HEK293 (cell line): Measurements from ENCODE around the gene NOXO1.
A peak's percentile ranks its signal among the peaks of the same experiment; 100 is the strongest.

Experiments used
- HOXA7 ChIP-seq: sonication (generic); formaldehyde crosslinking; IDR thresholded peaks from 2 replicates; pipeline ENCODE4 v1.8.1; 2022; ENCODE audit warnings: missing genetic modification reagents, borderline replicate concordance
- SETDB1 ChIP-seq: IDR thresholded peaks from one replicate; pipeline ENCODE4 v1.6.1; 2017; ENCODE audit warnings: mild to moderate bottlenecking, low read length, moderate library complexity, mixed read lengths; ENCODE audit not compliant: insufficient read length
- ZBTB17 ChIP-seq: fragments of 450-650 bp; formaldehyde crosslinking; IDR thresholded peaks from 2 replicates; pipeline ENCODE4 v1.5.1; 2016; ENCODE audit warnings: missing biosample characterization, missing genetic modification characterization
- ZNF10 ChIP-seq: fragments of 450-650 bp; formaldehyde crosslinking; IDR thresholded peaks from 2 replicates; pipeline ENCODE4 v1.5.1; 2017; ENCODE audit warnings: missing biosample characterization, missing genetic modification characterization
- ZNF223 ChIP-seq: fragments of 450-650 bp; formaldehyde crosslinking; IDR thresholded peaks from 2 replicates; pipeline ENCODE4 v1.5.1; 2016; ENCODE audit warnings: missing biosample characterization, missing genetic modification characterization
- ZNF23 ChIP-seq: fragments of 450-650 bp; formaldehyde crosslinking; IDR thresholded peaks from 2 replicates; pipeline ENCODE4 v1.5.1; 2016; ENCODE audit warnings: missing biosample characterization, missing genetic modification characterization, borderline replicate concordance
- ZNF274 ChIP-seq, 2 experiments: fragments of 200-500 bp in 1 of 2; fragments of 450-650 bp in 1 of 2; sonication (Bioruptor generic) in 1 of 2; formaldehyde crosslinking in 1 of 2; IDR thresholded peaks; 2 replicates each; pipeline versions ENCODE4 v1.5.1 to v1.6.1; 2014 to 2016; ENCODE audit warnings: borderline replicate concordance in 1 of 2, inconsistent platforms in 1 of 2, low read length in 1 of 2, missing biosample characterization in 1 of 2, missing genetic modification characterization in 1 of 2
- ZNF302 ChIP-seq: fragments of 450-650 bp; formaldehyde crosslinking; IDR thresholded peaks from 2 replicates; pipeline ENCODE4 v1.5.1; 2016; ENCODE audit warnings: missing biosample characterization, missing genetic modification characterization, low read depth
- ZNF623 ChIP-seq: fragments of 450-650 bp; formaldehyde crosslinking; IDR thresholded peaks from 2 replicates; pipeline ENCODE4 v1.5.1; 2016; ENCODE audit warnings: missing biosample characterization, missing genetic modification characterization
- ZNF660 ChIP-seq: fragments of 450-650 bp; IDR thresholded peaks from 2 replicates; pipeline ENCODE4 v1.5.1; 2018; ENCODE audit warnings: missing biosample characterization, mild to moderate bottlenecking, missing genetic modification characterization
- ZSCAN16 ChIP-seq: fragments of 450-650 bp; formaldehyde crosslinking; IDR thresholded peaks from 2 replicates; pipeline ENCODE4 v1.5.1; 2016; ENCODE audit warnings: missing biosample characterization, missing genetic modification characterization
- TF ChIP-seq, protein P1 (sequence below): fragments of 450-650 bp; formaldehyde crosslinking; IDR thresholded peaks from 2 replicates; pipeline ENCODE4 v1.5.1; 2016; ENCODE audit warnings: missing biosample characterization, missing genetic modification characterization
- TF ChIP-seq, protein P2 (sequence below): fragments of 450-650 bp; formaldehyde crosslinking; IDR thresholded peaks from 2 replicates; pipeline ENCODE4 v1.5.1; 2016; ENCODE audit warnings: missing biosample characterization, missing genetic modification characterization
- TF ChIP-seq, protein P3 (sequence below): fragments of 450-650 bp; formaldehyde crosslinking; IDR thresholded peaks from 2 replicates; pipeline ENCODE4 v1.5.1; 2016; ENCODE audit warnings: missing biosample characterization, missing genetic modification characterization

DNA sequence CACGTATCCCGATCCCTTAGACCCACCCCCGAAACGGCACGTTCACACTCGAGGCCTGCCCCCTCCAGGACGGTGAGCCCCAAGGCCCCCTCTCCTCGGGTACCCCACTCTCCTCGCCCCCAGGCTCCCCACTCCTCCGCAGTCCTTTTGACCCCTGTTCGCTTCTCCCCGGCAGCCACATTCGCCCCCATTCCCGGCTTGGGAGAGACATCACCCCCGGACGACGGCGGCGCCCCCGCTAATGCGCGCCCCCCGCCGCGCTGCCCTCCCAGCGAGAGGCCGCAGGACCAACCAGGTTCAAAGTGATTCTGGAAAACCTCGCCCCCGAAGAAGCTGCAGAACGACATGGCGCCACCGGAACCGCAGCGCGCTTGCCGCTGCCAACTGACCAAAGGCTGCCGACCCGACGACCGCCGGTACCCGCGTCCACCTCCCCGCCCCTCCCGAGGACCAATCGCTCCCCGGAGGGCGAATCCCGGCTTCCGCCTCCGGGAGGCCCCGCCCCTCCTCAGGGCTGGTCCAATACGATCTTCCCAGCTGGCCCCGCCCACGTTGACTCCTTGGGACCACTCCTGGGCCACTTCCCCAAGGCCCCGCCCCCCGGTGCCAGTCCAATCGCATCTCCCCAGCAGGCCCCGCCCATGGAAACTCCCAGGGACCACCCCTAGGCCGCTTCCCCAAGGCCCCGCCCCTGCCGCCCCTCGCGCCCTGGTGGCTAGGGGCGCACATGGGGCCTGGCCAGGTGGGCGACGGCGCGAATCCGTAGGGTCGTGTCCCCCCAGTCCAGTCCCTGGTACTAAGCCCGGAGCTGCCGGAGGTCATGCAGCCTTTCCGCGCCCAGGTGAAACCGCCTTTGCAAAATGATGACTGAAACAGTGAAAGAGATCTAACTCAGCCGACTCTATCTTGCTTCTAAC, 38.2 kb downstream of the NOXO1 start, which contains the start of gene MSRB1:
- TF ChIP-seq, protein P1, sequence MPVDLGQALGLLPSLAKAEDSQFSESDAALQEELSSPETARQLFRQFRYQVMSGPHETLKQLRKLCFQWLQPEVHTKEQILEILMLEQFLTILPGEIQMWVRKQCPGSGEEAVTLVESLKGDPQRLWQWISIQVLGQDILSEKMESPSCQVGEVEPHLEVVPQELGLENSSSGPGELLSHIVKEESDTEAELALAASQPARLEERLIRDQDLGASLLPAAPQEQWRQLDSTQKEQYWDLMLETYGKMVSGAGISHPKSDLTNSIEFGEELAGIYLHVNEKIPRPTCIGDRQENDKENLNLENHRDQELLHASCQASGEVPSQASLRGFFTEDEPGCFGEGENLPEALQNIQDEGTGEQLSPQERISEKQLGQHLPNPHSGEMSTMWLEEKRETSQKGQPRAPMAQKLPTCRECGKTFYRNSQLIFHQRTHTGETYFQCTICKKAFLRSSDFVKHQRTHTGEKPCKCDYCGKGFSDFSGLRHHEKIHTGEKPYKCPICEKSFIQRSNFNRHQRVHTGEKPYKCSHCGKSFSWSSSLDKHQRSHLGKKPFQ: peak; percentile 38; the same call in 1 of the 2 replicates
- TF ChIP-seq SETDB1 (no peak), ZNF623 (tag by site-specific recombination) (no peak), ZNF23 (tag by site-specific recombination) (no peak), HOXA7 (CRISPR knock-in tag) (no peak), ZNF274 (IDR thresholded peaks at IDR 0.05; ENCODE audit: low read length) (no peak), ZNF274 (tag by site-specific recombination; IDR thresholded peaks at IDR 0.05; ENCODE audit: borderline replicate concordance) (no peak), ZNF223 (no peak), ZNF660 (tag by site-specific recombination) (0 out of 2 replicates have a peak, but pooled peaks have one; percentile 17), ZSCAN16 (tag by site-specific recombination) (no peak), ZNF10 (tag by site-specific recombination) (no peak), ZNF302 (tag by site-specific recombination) (no peak), ZBTB17 (tag by site-specific recombination) (peak; percentile 28; the same call in 1 of the 2 replicates)
- TF ChIP-seq, protein P2, sequence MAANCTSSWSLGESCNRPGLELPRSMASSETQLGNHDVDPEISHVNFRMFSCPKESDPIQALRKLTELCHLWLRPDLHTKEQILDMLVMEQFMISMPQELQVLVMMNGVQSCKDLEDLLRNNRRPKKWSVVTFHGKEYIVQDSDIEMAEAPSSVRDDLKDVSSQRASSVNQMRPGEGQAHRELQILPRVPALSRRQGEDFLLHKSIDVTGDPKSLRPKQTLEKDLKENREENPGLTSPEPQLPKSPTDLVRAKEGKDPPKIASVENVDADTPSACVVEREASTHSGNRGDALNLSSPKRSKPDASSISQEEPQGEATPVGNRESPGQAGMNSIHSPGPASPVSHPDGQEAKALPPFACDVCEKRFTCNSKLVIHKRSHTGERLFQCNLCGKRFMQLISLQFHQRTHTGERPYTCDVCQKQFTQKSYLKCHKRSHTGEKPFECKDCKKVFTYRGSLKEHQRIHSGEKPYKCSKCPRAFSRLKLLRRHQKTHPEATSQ: 0 out of 2 replicates have a peak, but pooled peaks have one; percentile 84
- TF ChIP-seq, protein P3, sequence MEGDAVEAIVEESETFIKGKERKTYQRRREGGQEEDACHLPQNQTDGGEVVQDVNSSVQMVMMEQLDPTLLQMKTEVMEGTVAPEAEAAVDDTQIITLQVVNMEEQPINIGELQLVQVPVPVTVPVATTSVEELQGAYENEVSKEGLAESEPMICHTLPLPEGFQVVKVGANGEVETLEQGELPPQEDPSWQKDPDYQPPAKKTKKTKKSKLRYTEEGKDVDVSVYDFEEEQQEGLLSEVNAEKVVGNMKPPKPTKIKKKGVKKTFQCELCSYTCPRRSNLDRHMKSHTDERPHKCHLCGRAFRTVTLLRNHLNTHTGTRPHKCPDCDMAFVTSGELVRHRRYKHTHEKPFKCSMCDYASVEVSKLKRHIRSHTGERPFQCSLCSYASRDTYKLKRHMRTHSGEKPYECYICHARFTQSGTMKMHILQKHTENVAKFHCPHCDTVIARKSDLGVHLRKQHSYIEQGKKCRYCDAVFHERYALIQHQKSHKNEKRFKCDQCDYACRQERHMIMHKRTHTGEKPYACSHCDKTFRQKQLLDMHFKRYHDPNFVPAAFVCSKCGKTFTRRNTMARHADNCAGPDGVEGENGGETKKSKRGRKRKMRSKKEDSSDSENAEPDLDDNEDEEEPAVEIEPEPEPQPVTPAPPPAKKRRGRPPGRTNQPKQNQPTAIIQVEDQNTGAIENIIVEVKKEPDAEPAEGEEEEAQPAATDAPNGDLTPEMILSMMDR: peak; percentile 48; the same call in 1 of the 2 replicates
